ENCODE results near the gene HTATIP2.
A peak's percentile ranks its signal among the peaks of the same experiment; 100 is the strongest.

Gene HTATIP2

DNA sequence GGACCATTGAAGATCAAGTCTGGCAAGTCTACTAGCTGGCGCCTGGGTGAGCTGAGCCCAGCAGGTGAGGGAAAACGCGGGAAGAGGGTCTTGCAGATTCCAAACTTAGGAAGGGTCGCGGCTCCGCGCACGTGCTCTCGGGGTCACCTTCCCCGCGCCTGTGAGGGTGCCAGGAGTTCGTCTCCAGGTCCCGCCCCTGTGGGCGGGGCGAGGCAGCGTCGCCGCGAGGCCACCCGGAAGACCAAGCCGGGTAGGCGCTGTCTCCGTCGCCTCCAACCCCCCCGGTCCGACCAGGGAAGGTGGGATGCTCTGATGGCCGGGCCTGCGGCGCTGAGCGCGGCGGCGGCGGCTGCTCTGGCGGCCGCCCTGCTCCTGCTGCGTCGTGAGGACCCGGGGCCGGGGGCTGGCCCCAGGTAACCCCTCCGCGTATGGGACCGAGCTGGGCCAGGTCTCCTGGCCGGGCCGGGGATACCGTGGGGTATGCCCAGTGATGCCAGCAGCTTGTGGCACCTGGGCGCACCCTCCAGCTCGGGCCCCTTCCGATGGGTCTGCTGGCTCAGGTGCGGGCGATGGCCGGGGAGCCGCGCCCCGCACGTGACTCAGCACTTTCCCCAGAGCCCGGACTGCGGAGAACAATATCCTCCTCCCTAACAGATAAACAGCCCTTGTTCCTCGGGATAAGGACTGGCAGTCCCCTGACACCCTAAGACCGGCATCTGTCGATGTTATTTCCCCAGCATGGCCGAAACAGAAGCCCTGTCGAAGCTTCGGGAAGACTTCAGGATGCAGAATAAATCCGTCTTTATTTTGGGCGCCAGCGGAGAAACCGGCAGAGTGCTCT lies at the start of gene HTATIP2:
HTATIP2 (plus strand) TSS at position 215 of the 841 bp plus-strand sequence; CDS start at position 739, 524 bp downstream.
- peak within 1 kb of the TSS; percentile 70 to 98 for H3K27ac ChIP-seq
- peak; percentile 81 for DNase-seq (ENCODE audit: low spot score)
- no peak for TF ChIP-seq CTCF (IDR thresholded peaks at IDR 0.05)
- H3K4me3 ChIP-seq, result peak within 1 kb of the TSS; percentile 99

- no peak overlapping the region for H3K27ac ChIP-seq
- DNase-seq (ENCODE audit: low spot score), result no peak
- no peak overlapping the region for H3K4me3 ChIP-seq
Observed at GRCh38 chr11:20315800-20316199, 47.7 kb upstream of the HTATIP2 start.

DNA sequence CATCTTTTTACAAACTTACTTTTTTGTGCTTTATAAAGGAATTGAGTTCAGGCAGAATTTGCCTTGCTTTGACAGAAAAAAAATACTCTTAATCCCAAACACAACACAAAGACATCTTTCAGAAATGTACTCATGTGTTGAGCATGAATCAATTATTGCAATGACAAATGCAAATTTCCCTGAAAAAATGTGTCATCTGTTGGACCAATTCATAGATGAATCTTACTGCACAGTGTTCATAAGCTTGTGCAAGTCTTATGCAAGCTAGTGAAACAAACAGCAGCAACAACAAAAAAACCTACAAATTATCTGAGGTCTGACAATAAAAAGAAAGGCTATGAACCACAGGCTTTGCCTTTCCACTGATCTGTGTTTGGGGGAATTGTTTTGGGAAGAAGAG lies 42.3 kb upstream of the HTATIP2 start:
- no peak overlapping the region for H3K27ac ChIP-seq
- DNase-seq (ENCODE audit: low spot score), result no peak
- TF ChIP-seq CTCF (IDR thresholded peaks at IDR 0.05), result no peak
- H3K4me3 ChIP-seq, result no peak overlapping the region

More at GRCh38 chr11:20315800-20316199, 47.7 kb upstream of the HTATIP2 start:
- TF ChIP-seq CTCF (IDR thresholded peaks at IDR 0.05), result no peak

DNA sequence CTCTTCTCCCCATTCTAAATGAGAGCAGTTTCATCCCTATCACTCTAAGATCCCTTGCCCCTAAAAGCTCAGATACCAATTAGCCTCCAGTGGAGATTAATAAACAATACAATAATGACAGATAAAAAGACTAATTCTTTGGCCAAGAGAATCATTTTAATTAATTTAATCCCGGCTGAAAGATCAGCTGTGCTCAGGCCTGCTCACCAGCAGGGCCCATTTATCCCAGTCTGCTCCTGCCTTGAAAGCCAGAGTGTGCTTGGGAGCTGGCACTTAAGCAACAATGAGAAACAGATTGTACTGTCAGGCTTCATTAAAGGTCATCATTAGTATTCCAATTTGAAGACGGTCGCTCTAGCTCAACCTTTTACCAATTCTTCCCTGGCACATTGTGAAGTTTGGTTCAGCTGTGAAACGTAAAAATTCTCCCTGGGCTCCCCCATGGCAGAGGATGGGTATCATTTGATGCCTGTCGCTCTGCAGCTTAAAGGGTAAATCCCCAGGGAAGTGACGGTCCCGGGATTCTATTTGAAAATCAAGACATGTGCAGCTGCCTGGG lies 36.1 kb upstream of the HTATIP2 start:
- no peak for DNase-seq (ENCODE audit: low spot score)
- Histone ChIP-seq H3K4me3 (no peak overlapping the region), H3K27ac (no peak overlapping the region)
- no peak for TF ChIP-seq CTCF (IDR thresholded peaks at IDR 0.05)

DNA sequence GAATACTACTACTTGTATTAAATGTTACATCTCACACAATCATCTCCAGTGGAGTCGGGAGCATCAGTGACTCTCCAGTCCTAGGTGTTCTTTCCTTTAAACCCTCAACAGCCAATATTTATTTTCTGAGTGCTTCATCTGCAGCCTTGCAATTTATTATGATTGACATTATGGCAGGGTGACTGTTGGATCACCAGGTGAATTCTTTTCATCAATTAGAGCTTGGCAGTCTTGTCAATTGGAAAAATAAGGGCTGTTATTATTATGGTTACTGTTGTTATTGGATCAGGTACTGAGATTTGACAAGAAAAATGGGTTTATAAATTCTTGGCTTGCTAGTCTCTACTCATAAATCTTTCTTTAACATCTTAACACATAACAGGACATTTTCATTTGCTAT lies 27.5 kb upstream of the HTATIP2 start:
- Histone ChIP-seq H3K4me3 (no peak overlapping the region), H3K27ac (no peak overlapping the region)
- TF ChIP-seq CTCF (IDR thresholded peaks at IDR 0.05), result no peak
- DNase-seq (ENCODE audit: low spot score), result no peak

GRCh38 chr11:20337526-20338154 lies 25.9 kb upstream of the HTATIP2 start:
- no peak overlapping the region for H3K27ac ChIP-seq
- H3K4me3 ChIP-seq, result no peak overlapping the region
- TF ChIP-seq CTCF (IDR thresholded peaks at IDR 0.05), result no peak
- no peak for DNase-seq (ENCODE audit: low spot score)
